Duodenal mucosa (tissue), 2 donors: ENCODE results near the gene EXOC4.

Experiments
- H3K27ac ChIP-seq: one replicate; pipeline ENCODE4 v1.7.0; 2013; ENCODE audit warnings: low read depth, low read length
- H3K27me3 ChIP-seq, 2 donors: one replicate each; pipeline ENCODE4 v1.7.0; 2013; ENCODE audit warnings: low read length in 2 of 2, control low read depth in 1 of 2; ENCODE audit not compliant: insufficient read depth in 2 of 2, control insufficient read depth in 1 of 2
- H3K36me3 ChIP-seq, 2 donors: one replicate each; pipeline ENCODE4 v1.7.0; 2013; ENCODE audit warnings: low read length in 2 of 2, control low read depth in 1 of 2; ENCODE audit not compliant: insufficient read depth in 2 of 2, control insufficient read depth in 1 of 2
- H3K4me1 ChIP-seq, 2 donors: one replicate each; pipeline ENCODE4 v1.7.0; 2013; ENCODE audit warnings: low read length in 2 of 2, control low read depth in 1 of 2; ENCODE audit not compliant: insufficient read depth in 2 of 2, control insufficient read depth in 1 of 2
- H3K4me3 ChIP-seq, 2 donors: one replicate each; pipeline ENCODE4 v1.7.0; 2013; ENCODE audit warnings: low read length in 2 of 2, low read depth in 1 of 2
- H3K9ac ChIP-seq, 2 donors: one replicate each; pipeline ENCODE4 v1.7.0; 2013; ENCODE audit warnings: low read length in 2 of 2, low read depth in 1 of 2
- H3K9me3 ChIP-seq, 2 donors: one replicate each; pipeline ENCODE4 v1.7.0; 2013; ENCODE audit warnings: low read length in 2 of 2, control low read depth in 1 of 2; ENCODE audit not compliant: control insufficient read depth in 1 of 2

Gene EXOC4

GRCh38 chr7:133724694-133725093, 471.8 kb downstream of the EXOC4 start:
- no peaks in the 10 kb centered on the region for H3K4me1 ChIP-seq
- H3K9ac ChIP-seq: no peak overlapping the region
- no peaks in the 10 kb centered on the region for H3K36me3 ChIP-seq
- H3K27ac ChIP-seq: no peak overlapping the region
- H3K9me3 ChIP-seq: no peaks in the 10 kb centered on the region
- no peaks in the 10 kb centered on the region for H3K27me3 ChIP-seq
- H3K4me3 ChIP-seq: no peak overlapping the region

GRCh38 chr7:133727476-133728214, 474.8 kb downstream of the EXOC4 start:
- H3K36me3 ChIP-seq: no peaks in the 10 kb centered on the region
- H3K4me1 ChIP-seq: no peaks in the 10 kb centered on the region
- no peak overlapping the region for H3K9ac ChIP-seq
- no peaks in the 10 kb centered on the region for H3K27me3 ChIP-seq
- no peak overlapping the region for H3K4me3 ChIP-seq
- H3K9me3 ChIP-seq: no peaks in the 10 kb centered on the region
- H3K27ac ChIP-seq: no peak overlapping the region

- Histone ChIP-seq H3K9ac (no peak overlapping the region), H3K4me1 (no peaks in the 10 kb centered on the region), H3K27ac (no peak overlapping the region), H3K27me3 (no peaks in the 10 kb centered on the region), H3K4me3 (no peak overlapping the region), H3K9me3 (no peaks in the 10 kb centered on the region), H3K36me3 (no peaks in the 10 kb centered on the region)
These were observed 477.5 kb downstream of the EXOC4 start for GRCh38 chr7:133730360-133730759.

GRCh38 chr7:133733401-133733800, 480.5 kb downstream of the EXOC4 start:
- no peaks in the 10 kb centered on the region for H3K36me3 ChIP-seq
- H3K4me1 ChIP-seq: no peaks in the 10 kb centered on the region
- H3K9ac ChIP-seq: no peak overlapping the region
- no peak overlapping the region for H3K27ac ChIP-seq
- no peak overlapping the region for H3K4me3 ChIP-seq
- H3K27me3 ChIP-seq: no peaks in the 10 kb centered on the region
- H3K9me3 ChIP-seq: no peaks in the 10 kb centered on the region

- H3K36me3 ChIP-seq: no peaks in the 10 kb centered on the region
- H3K9ac ChIP-seq: no peak overlapping the region
These were observed 482.3 kb downstream of the EXOC4 start for GRCh38 chr7:133735222-133735621.

GRCh38 chr7:133739817-133740216, 486.9 kb downstream of the EXOC4 start:
- Histone ChIP-seq H3K27me3 (no peaks in the 10 kb centered on the region), H3K4me1 (no peaks in the 10 kb centered on the region), H3K4me3 (no peak overlapping the region), H3K36me3 (no peaks in the 10 kb centered on the region), H3K9ac (no peak overlapping the region), H3K9me3 (no peaks in the 10 kb centered on the region), H3K27ac (no peak overlapping the region)

More at GRCh38 chr7:133735222-133735621, 482.3 kb downstream of the EXOC4 start:
- Histone ChIP-seq H3K9me3 (no peaks in the 10 kb centered on the region), H3K4me1 (no peaks in the 10 kb centered on the region), H3K4me3 (no peak overlapping the region), H3K27ac (no peak overlapping the region), H3K27me3 (no peaks in the 10 kb centered on the region)

GRCh38 chr7:133741078-133741477, 488.2 kb downstream of the EXOC4 start:
- H3K4me3 ChIP-seq: no peak overlapping the region
- H3K36me3 ChIP-seq: no peaks in the 10 kb centered on the region
- no peak overlapping the region for H3K27ac ChIP-seq
- H3K9ac ChIP-seq: no peak overlapping the region
- no peaks in the 10 kb centered on the region for H3K27me3 ChIP-seq
- H3K9me3 ChIP-seq: no peaks in the 10 kb centered on the region
- no peaks in the 10 kb centered on the region for H3K4me1 ChIP-seq

GRCh38 chr7:133741703-133742102, 488.8 kb downstream of the EXOC4 start:
- Histone ChIP-seq H3K27ac (no peak overlapping the region), H3K9me3 (no peaks in the 10 kb centered on the region), H3K27me3 (no peaks in the 10 kb centered on the region), H3K9ac (no peak overlapping the region), H3K4me3 (no peak overlapping the region), H3K4me1 (no peaks in the 10 kb centered on the region), H3K36me3 (no peaks in the 10 kb centered on the region)

- Histone ChIP-seq H3K27ac (no peak overlapping the region), H3K9me3 (no peaks in the 10 kb centered on the region), H3K4me3 (no peak overlapping the region), H3K9ac (no peak overlapping the region), H3K27me3 (no peaks in the 10 kb centered on the region), H3K4me1 (no peaks in the 10 kb centered on the region), H3K36me3 (no peaks in the 10 kb centered on the region)
These were observed 490.0 kb downstream of the EXOC4 start for GRCh38 chr7:133742709-133743538.

- no peak overlapping the region for H3K4me3 ChIP-seq
These were observed 491.6 kb downstream of the EXOC4 start for GRCh38 chr7:133744451-133744850.

More at GRCh38 chr7:133744451-133744850, 491.6 kb downstream of the EXOC4 start:
- no peaks in the 10 kb centered on the region for H3K9me3 ChIP-seq
- H3K4me1 ChIP-seq: no peaks in the 10 kb centered on the region
- H3K27ac ChIP-seq: no peak overlapping the region
- H3K27me3 ChIP-seq: no peaks in the 10 kb centered on the region
- no peak overlapping the region for H3K9ac ChIP-seq
- no peaks in the 10 kb centered on the region for H3K36me3 ChIP-seq
